ENCODE results near the gene TAAR9. TPM values are rescaled to one million over a fixed set of nuclear protein-coding genes. Genes with fewer than 3 reads are reported as not detected.
A peak's percentile ranks its signal among the peaks of the same experiment; 100 is the strongest.

TAAR9 gene
- total RNA-seq, 2 experiments from 2014 or later, result not detected

DNA sequence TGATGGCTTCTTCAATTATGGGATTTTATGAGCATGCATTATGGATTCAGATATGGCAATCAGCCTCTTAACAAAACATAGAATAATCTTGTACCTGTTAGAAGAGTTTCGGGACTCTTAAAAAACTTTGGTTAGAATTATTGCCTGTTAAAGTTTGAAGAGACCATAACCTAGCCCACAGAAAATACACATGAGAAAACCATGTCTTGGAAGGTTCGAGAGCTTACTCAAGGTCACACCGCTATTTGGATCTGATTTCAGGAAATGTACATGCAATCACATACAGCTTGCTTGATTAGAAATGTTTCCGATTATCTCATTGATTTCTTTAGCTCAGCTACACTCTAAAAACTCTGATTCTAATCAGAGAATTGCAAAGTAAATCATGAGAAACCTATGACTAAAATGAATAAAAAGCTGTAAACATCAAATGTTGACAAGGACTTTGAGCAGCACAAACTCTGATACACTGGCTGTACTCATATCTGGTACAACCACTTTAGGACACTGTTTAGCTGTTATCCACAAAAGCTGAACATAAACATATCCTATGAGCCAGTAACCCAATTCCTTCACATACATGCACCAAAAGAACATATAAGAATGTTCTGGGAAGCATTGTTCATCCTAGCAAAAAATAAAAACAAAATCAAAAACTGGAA lies 41.4 kb upstream of the TAAR9 start:
- no peak for TF ChIP-seq EZH2phosphoT487 (IDR thresholded peaks at IDR 0.05; ENCODE audit: borderline replicate concordance, low read depth, low read length)
- TF ChIP-seq, protein P1, sequence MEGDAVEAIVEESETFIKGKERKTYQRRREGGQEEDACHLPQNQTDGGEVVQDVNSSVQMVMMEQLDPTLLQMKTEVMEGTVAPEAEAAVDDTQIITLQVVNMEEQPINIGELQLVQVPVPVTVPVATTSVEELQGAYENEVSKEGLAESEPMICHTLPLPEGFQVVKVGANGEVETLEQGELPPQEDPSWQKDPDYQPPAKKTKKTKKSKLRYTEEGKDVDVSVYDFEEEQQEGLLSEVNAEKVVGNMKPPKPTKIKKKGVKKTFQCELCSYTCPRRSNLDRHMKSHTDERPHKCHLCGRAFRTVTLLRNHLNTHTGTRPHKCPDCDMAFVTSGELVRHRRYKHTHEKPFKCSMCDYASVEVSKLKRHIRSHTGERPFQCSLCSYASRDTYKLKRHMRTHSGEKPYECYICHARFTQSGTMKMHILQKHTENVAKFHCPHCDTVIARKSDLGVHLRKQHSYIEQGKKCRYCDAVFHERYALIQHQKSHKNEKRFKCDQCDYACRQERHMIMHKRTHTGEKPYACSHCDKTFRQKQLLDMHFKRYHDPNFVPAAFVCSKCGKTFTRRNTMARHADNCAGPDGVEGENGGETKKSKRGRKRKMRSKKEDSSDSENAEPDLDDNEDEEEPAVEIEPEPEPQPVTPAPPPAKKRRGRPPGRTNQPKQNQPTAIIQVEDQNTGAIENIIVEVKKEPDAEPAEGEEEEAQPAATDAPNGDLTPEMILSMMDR (conservative IDR thresholded peaks at IDR 0.05; ENCODE audit: low read length), result no peak
- Histone ChIP-seq H3K27ac (ENCODE audit: low read depth, low read length, poor library complexity, severe bottlenecking) (peak overlapping the region; percentile 100), H3K4me2 (ENCODE audit: low read length) (peak overlapping the region; percentile 88), H3K9me2 (ENCODE audit: insufficient read depth, low read length) (no peaks in the 10 kb centered on the region), H2AFZ (ENCODE audit: low read length) (no peak overlapping the region), H4K20me1 (ENCODE audit: insufficient read depth, low read length) (no peaks in the 10 kb centered on the region), H3K79me2 (ENCODE audit: insufficient read depth, low read depth, low read length) (peaks cover 95% of the 10 kb centered on the region), H3K9me3 (ENCODE audit: low read length) (peaks cover 39% of the 10 kb centered on the region), H3K36me3 (ENCODE audit: insufficient read depth, low read length) (peaks cover 88% of the 10 kb centered on the region), H3K4me1 (ENCODE audit: insufficient read depth, low read length, poor library complexity, severe bottlenecking) (peaks cover 99% of the 10 kb centered on the region), H3K4me3 (ENCODE audit: low read depth, low read length, poor library complexity, severe bottlenecking) (peak overlapping the region; percentile 60)
- no TSS peak for BruUV-seq (replicated peaks)
- CTCF ChIA-PET (ENCODE audit: unreplicated experiment), result interaction anchor here (0.8 to 2.6 kb wide), 4 partner anchors 10 to 227 kb away, joined by 3 to 8 read pairs (median 4); no protein-coding TSS in a partner anchor
- intact Hi-C loops (cut with micrococcal nuclease; ENCODE audit: unreplicated experiment), result loop anchor here (5.0 kb wide), 1 partner anchor 316 kb away; the partner anchor contains the start of gene RPS12
- no peak for DNase-seq (ENCODE audit: low spot score)
- POLR2A ChIA-PET, result interaction anchor here (0.6 to 6.4 kb wide), 16 partner anchors 10 to 319 kb away, joined by 3 to 63 read pairs (median 6); partner anchors contain the start of gene STX7

DNA sequence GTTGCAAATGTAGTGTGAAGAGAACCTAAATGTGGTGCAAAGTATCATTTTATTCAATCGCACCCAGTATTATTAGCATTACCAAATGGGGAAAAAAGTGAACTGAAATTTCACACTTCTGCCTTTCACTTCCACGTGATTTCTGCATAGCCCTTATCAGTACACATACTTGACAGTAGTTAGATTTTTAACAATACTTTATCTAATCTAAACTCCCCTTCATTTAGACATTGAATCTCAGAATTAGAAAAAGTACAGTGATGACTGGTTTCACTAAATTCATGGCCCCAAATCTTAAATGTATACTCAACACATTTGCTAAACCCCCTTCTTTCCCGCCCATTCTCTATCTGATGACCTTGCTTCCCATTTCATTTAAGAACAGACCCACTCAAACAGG lies 39.4 kb upstream of the TAAR9 start:
- Histone ChIP-seq H3K4me2 (ENCODE audit: low read length) (peak overlapping the region; percentile 59), H3K9me3 (ENCODE audit: low read length) (peaks cover 26% of the 10 kb centered on the region), H3K27ac (ENCODE audit: low read depth, low read length, poor library complexity, severe bottlenecking) (peak overlapping the region; percentile 100), H3K9me2 (ENCODE audit: insufficient read depth, low read length) (no peaks in the 10 kb centered on the region), H4K20me1 (ENCODE audit: insufficient read depth, low read length) (no peaks in the 10 kb centered on the region), H3K4me1 (ENCODE audit: insufficient read depth, low read length, poor library complexity, severe bottlenecking) (peaks cover 90% of the 10 kb centered on the region), H3K4me3 (ENCODE audit: low read depth, low read length, poor library complexity, severe bottlenecking) (peak overlapping the region; percentile 24), H2AFZ (ENCODE audit: low read length) (no peak overlapping the region), H3K79me2 (ENCODE audit: insufficient read depth, low read depth, low read length) (peaks cover 95% of the 10 kb centered on the region), H3K36me3 (ENCODE audit: insufficient read depth, low read length) (peaks cover 88% of the 10 kb centered on the region)
- POLR2A ChIA-PET, result interaction anchor here (0.9 to 6.4 kb wide), 3 partner anchors 9 to 14 kb away, joined by 3 to 63 read pairs (median 5); partner anchors contain the start of gene STX7
- intact Hi-C loops (cut with micrococcal nuclease; ENCODE audit: unreplicated experiment), result loop anchor here (1.0 to 5.0 kb wide), 2 partner anchors 13 to 314 kb away; partner anchors contain the start of gene RPS12
- CTCF ChIA-PET (ENCODE audit: unreplicated experiment), result no interaction called here
- TF ChIP-seq, protein P1 (conservative IDR thresholded peaks at IDR 0.05; ENCODE audit: low read length), result no peak
- TF ChIP-seq EZH2phosphoT487 (IDR thresholded peaks at IDR 0.05; ENCODE audit: borderline replicate concordance, low read depth, low read length), result no peak
- no TSS peak for BruUV-seq (replicated peaks)
- peak; percentile 81 for DNase-seq (ENCODE audit: low spot score)

Data from OCI-LY7 (cell line).